ENCODE results near the gene SYMPK. TPM values are rescaled to one million over a fixed set of nuclear protein-coding genes. Genes with fewer than 3 reads are reported as not detected.

SYMPK gene
- total RNA-seq, 2 donors from 2014 or later: 41.2 to 44.6 TPM

- intact Hi-C loops (cut with DNase I): no loop called here
- DNase-seq (ENCODE audit: low spot score): no peak
These were observed 24.3 kb upstream of the SYMPK start for GRCh38 chr19:45887200-45887710.

GRCh38 chr19:45886427-45887199 is 23.7 kb upstream of the SYMPK start:
- intact Hi-C loops (cut with DNase I): no loop called here
- peak; percentile 97 for DNase-seq (ENCODE audit: low spot score)

DNA sequence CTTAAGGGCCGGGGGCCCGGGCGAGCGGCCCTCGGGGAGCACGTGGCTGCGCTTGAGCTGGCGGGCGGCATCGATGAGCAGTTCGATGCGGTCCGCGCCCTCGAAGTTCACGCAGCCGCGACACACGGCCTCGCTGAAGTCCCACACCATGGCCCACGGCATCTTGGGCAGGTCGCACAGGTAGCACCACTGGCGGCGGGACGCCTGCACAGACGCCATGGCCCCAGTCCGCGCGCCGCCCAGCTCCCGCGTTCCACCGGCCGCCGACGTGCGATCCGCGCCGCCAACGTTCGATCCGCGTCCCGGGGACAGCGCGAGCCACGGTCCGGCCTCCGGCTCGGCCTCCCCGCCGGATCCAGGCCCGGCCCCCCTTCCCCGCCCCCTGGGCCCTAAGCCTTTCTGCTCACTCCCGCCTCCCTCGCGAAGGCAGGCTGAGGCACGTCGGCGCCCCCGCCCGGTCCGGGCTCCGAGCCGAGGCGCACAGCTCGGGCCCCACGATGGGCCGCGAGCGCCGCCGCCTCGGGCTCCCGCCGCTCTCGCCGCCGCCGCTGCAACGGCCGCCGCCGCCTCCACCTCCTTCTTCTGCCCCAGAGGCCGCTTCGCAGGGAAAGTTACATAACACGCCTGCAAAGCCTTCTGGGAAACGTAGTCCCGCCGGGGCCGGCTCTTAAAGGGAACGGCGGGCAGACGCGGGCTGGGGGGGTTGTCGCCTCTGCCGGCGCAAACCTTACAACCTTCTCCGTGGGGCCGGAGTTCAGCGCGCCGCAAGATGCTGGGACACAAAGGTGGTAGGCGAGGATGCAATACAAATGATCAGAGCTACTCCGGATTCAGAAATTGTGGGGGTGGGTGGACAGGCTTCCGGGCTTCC is 22.8 kb upstream of the SYMPK start, which contains the start of gene IRF2BP1:
Gene IRF2BP1, minus strand, starts transcription at position 586 of the 871 bp plus-strand sequence. Its CDS starts 367 bp downstream, at position 219.
- DNase-seq (ENCODE audit: low spot score): peak; percentile 97
- intact Hi-C loops (cut with DNase I): no loop called here

- intact Hi-C loops (cut with DNase I): no loop called here
- no peak for DNase-seq (ENCODE audit: low spot score)
These were observed 22.0 kb upstream of the SYMPK start for GRCh38 chr19:45884682-45885555.

DNA sequence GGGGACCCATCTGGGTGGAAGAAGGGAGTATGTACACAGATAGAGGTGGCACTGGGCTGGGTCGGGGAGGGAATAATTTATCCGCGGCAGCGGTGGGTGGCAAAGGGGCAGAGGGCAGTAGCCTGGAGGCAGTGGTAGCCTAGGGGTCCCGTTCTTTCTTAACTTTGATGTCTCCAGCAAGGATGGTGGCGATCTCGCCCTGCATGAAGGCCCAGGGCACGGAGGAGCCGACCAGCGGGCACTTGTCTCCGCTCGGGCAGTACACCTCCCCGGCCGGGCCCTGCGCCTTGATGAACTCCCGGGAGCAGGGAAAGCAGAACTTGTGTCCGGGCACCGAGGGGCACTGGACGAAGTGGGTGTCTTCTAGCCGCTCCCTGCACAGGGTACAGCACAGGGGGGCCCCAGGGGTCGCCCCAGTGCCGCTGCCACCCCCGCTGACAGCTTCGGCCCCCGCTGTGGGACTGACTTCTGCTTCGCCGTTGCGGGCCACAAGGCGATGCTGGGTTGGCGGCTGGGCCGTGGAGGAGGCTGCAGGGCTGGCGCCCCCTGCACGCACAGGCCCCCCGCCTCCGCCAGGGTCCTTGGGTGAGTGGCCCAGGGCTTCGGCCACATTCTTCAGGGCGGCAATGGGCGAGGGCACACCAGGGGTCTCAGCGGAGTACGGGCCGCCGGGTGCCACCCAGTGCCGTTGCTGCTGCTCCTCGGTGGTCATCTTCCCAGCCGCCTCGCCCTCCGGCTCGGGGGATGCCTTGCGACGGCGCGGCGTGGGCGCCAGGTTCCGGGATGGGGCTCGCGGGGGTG is 21.1 kb upstream of the SYMPK start:
- intact Hi-C loops (cut with DNase I): no loop called here
- no peak for DNase-seq (ENCODE audit: low spot score)

GRCh38 chr19:45883586-45883880 is 20.6 kb upstream of the SYMPK start:
- intact Hi-C loops (cut with DNase I): no loop called here
- no peak for DNase-seq (ENCODE audit: low spot score)

DNA sequence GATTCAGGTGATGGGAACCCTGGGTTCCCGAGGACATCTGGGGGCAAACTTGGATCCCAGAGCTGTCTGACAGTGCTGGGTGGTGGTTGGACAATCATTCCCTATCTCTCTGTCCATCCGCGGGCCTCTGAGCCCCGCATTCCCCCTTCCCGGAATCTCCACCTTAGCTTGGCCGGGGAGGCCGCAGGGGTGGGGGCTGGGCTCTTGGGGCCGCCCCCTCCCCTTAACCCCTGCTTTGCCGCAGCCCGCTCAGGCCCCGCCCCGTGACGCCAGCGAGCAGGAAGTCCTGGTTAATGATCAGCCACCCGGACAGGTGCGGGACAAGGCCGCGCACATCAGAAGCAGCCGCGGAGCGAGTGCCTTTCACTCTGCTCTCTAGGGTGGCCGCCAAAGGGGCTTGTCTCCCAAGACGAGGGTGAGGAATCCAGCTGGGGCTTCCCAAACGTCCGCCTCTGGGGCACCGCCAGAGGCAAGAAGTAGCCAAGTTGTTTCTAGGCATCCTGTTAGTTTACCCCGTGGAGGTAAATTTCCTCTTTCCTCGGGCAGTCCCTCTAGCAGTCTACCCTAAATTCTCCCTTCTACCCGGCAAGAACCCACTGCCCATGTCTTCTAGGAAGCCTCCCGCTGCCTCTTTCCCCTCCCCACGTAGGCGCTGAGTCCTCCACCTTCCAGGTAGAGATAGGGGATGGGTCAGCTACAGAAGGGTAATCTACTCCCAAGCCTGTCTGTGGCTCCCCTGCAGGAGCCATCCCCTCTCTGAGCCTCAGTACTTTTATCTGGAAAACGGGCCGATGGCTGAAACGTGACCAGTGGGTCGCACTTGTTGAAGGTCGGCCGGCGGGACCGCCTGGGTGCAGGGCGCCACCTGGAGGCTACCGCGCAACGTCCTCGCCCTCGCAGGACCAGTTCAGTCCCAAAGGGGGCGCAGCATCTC is 20.0 kb upstream of the SYMPK start:
- DNase-seq (ENCODE audit: low spot score): peak; percentile 95
- intact Hi-C loops (cut with DNase I): no loop called here

DNA sequence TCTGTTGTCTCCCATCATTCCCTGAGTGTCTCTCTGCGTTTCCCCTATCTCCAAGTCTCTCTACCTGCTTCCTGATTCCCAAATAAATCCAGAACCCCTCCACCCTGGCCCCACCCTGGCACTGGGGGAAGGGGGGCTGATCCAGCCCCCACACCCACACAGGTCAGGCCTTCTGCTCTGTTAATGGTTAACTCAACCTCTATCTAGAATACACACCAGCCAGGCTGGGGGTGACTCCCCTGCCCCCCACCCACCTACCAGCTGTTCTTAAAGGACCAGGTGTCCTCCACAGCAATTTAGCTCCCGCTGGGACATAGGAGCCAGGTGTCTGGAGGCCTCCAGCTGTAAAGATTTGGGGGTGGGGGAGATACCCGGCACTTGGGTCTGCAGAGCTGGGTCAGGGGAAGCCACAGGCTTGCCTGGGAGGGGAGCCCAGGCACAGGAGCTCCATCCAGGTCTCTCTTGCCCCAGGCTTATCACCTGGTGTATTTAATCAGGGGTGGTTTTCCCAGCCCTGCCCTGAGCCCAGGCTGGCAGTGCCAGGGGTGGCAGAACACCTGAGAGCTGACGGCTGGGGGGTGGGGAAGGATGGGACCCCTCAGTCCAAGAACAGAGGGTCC is 19.1 kb upstream of the SYMPK start:
- intact Hi-C loops (cut with DNase I): no loop called here
- no peak for DNase-seq (ENCODE audit: low spot score)

DNA sequence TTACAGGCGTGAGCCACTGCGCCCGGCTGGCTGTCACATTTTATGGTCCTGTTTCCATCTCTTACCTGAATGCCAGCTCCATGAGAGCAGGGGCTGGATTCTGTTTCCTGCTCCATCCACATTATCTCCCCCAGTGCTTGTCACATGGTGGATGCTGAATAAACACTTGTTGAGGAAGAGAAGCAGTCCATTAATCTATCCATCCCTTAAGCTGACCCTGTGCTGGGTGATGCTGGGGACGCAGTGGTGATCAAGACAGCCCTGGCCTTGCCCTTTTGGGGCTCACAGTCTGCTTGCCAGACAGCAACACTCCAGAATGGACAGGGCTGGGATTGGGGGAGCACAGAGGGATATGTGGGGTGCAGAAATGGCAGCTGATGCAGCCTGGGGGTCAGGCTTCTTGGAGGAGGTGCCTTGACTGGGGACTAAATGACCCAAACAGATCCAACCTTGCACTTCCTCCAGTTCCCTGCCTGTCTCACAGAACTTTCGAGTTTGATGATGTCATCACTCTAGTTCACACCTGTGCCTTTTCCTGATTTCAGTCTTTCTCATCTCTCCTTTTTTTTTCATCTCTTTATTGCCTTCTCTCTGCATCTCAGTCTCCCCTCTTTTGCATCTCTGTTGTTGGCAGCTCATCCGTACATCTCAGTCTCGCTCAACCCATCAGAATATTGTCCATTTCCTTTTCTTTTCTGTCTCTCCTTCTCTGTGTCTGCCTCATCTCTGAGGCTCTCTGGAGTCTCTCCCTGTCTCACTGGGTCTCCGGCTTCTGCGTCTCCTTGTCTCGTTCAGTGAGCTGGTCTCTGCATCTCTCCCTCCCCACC is 18.3 kb upstream of the SYMPK start:
- intact Hi-C loops (cut with DNase I): no loop called here
- DNase-seq (ENCODE audit: low spot score): no peak

DNA sequence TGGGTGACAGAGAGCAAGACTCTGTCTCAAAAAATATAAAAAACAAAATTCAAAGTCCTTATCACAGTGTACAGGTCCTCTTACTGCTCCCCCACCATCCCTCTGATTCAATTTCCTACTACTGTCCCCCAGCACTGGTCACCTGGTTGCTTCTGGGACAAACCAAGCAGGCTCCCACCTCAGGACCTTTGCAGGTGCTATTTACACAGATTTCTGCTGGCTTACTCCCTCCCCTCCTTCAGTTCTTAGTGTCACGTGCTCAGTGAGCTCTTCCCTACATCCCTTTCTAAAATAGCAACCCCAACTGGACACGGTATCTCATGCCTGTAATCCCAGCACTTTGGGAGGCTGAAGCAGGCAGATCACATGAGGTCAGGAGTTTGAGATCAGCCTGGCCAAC is 17.0 kb upstream of the SYMPK start:
- intact Hi-C loops (cut with DNase I): no loop called here
- no peak for DNase-seq (ENCODE audit: low spot score)

DNA sequence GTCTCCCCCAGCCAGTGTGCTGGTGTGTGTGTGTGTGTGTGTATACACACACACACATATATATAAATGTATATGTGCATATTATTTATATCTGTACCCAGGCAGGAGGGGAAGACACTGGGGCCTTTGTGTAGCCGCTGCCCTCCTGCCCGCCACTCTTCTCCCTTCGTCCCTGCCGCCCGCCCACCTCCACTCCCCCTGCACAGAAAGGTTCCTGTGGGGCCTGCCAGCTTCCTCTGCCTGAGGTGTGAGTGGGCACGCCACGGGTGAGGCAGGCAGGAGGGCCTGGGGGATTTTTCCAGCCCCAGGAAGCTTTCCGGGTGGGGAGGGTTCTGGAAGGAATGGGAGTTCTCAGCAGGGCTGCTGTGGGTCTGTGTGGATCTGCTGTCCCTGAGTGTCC is 16.1 kb upstream of the SYMPK start:
- no peak for DNase-seq (ENCODE audit: low spot score)
- intact Hi-C loops (cut with DNase I): no loop called here

GRCh38 chr19:45878043-45878794 is 15.3 kb upstream of the SYMPK start:
- intact Hi-C loops (cut with DNase I): no loop called here
- no peak for DNase-seq (ENCODE audit: low spot score)

GRCh38 chr19:45876411-45877197 is 13.7 kb upstream of the SYMPK start:
- DNase-seq (ENCODE audit: low spot score): no peak
- intact Hi-C loops (cut with DNase I): no loop called here

DNA sequence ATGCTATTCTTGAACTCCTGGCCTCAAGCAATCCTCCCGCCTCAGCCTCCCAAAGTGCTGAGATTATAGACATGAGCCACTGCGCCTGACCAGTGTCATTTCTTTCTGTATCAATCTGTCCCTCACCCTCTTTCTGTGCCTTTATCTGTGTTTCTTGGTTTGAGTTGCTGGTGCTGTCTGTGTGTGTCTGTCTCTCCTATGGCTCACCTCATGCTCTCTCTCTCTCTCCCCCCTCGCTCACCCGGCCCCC is 13.1 kb upstream of the SYMPK start:
- intact Hi-C loops (cut with DNase I): no loop called here

GRCh38 chr19:45874620-45874966 is 11.6 kb upstream of the SYMPK start:
- DNase-seq (ENCODE audit: low spot score): no peak
- intact Hi-C loops (cut with DNase I): no loop called here

More for the DNA sequence above, 13.1 kb upstream of the SYMPK start:
- DNase-seq (ENCODE audit: low spot score): no peak
